Neutrophil (primary cell): Measurements from ENCODE around the gene CD180.

ENCODE experiments used
- H3K27ac ChIP-seq: fragments of 200-600 bp; sonication (generic); 2 replicates; pipeline ENCODE4 v1.5.1; 2016; ENCODE audit warnings: mild to moderate bottlenecking, moderate library complexity
- H3K27me3 ChIP-seq: fragments of 200-600 bp; sonication (generic); 2 replicates; pipeline ENCODE4 v1.6.0; 2016; ENCODE audit warnings: mild to moderate bottlenecking
- H3K36me3 ChIP-seq: fragments of 200-600 bp; sonication (generic); 2 replicates; pipeline ENCODE4 v1.5.1; 2017
- H3K4me1 ChIP-seq, 2 experiments: fragments of 200-600 bp in 1 of 2; sonication (generic) in 1 of 2; 1 replicate in 1 of 2; 2 replicates in 1 of 2; pipeline versions ENCODE4 v1.5.1 to v1.6.1; 2013 to 2016; ENCODE audit warnings: low read depth in 1 of 2, low read length in 1 of 2, mild to moderate bottlenecking in 1 of 2, moderate library complexity in 1 of 2; ENCODE audit not compliant: control insufficient read depth in 1 of 2, insufficient read depth in 1 of 2
- H3K4me3 ChIP-seq, 2 experiments: fragments of 200-600 bp in 1 of 2; sonication (generic) in 1 of 2; 1 replicate in 1 of 2; 2 replicates in 1 of 2; pipeline ENCODE4 v1.5.1; 2013 to 2016; ENCODE audit warnings: low read depth in 1 of 2, low read length in 1 of 2, mild to moderate bottlenecking in 1 of 2, moderate library complexity in 1 of 2
- H3K9me3 ChIP-seq: fragments of 200-600 bp; sonication (generic); 2 replicates; pipeline ENCODE4 v1.5.1; 2016
- CTCF ChIP-seq: fragments of 200-600 bp; sonication (generic); IDR thresholded peaks from 2 replicates; pipeline ENCODE4 v1.5.1; 2016; ENCODE audit warnings: antibody characterized with exemption

CD180 gene

GRCh38 chr5:67200809-67201562 is 4.4 kb upstream of the CD180 start:
- H3K4me3 ChIP-seq, result no peak overlapping the region
- no peaks in the 10 kb centered on the region for H3K9me3 ChIP-seq
- no peak for TF ChIP-seq CTCF
- no peaks in the 10 kb centered on the region for H3K27me3 ChIP-seq
- peaks cover 48 to 66% of the 10 kb centered on the region in 2 experiments for H3K4me1 ChIP-seq
- no peak overlapping the region for H3K27ac ChIP-seq
- no peaks in the 10 kb centered on the region for H3K36me3 ChIP-seq

GRCh38 chr5:67199859-67200258 is 3.3 kb upstream of the CD180 start:
- Histone ChIP-seq H3K27ac (peak overlapping the region; percentile 41), H3K27me3 (no peaks in the 10 kb centered on the region), H3K36me3 (no peaks in the 10 kb centered on the region), H3K9me3 (no peaks in the 10 kb centered on the region), H3K4me1 (peaks cover 43 to 55% of the 10 kb centered on the region in 2 experiments), H3K4me3 (no peak overlapping the region)
- TF ChIP-seq CTCF, result no peak

- peaks cover 37 to 47% of the 10 kb centered on the region in 2 experiments for H3K4me1 ChIP-seq
- no peaks in the 10 kb centered on the region for H3K36me3 ChIP-seq
- peak overlapping the region; percentile 41 for H3K27ac ChIP-seq
- H3K9me3 ChIP-seq, result no peaks in the 10 kb centered on the region
- H3K27me3 ChIP-seq, result no peaks in the 10 kb centered on the region
- no peak overlapping the region for H3K4me3 ChIP-seq
- no peak for TF ChIP-seq CTCF
Measured at GRCh38 chr5:67198917-67199316, 2.3 kb upstream of the CD180 start.

GRCh38 chr5:67197536-67197935 is 937 bp upstream of the CD180 start:
- Histone ChIP-seq H3K9me3 (no peaks in the 10 kb centered on the region), H3K4me3 (no peak overlapping the region), H3K36me3 (no peaks in the 10 kb centered on the region), H3K27ac (no peak overlapping the region), H3K4me1 (peaks cover 28 to 41% of the 10 kb centered on the region in 2 experiments), H3K27me3 (no peaks in the 10 kb centered on the region)
- no peak for TF ChIP-seq CTCF

GRCh38 chr5:67195406-67196275 is 958 bp downstream of the CD180 start:
- Histone ChIP-seq H3K36me3 (no peaks in the 10 kb centered on the region), H3K27me3 (no peaks in the 10 kb centered on the region), H3K4me3 (no peak overlapping the region), H3K4me1 (peaks cover 22 to 29% of the 10 kb centered on the region in 2 experiments), H3K27ac (no peak overlapping the region), H3K9me3 (no peaks in the 10 kb centered on the region)
- TF ChIP-seq CTCF, result no peak
